ENCODE data around the gene CFAP90. TPM values are rescaled to one million over a fixed set of nuclear protein-coding genes. Genes with fewer than 3 reads are reported as not detected.

CFAP90 gene
- total RNA-seq, 2 donors from 2014 or later: not detected

DNA sequence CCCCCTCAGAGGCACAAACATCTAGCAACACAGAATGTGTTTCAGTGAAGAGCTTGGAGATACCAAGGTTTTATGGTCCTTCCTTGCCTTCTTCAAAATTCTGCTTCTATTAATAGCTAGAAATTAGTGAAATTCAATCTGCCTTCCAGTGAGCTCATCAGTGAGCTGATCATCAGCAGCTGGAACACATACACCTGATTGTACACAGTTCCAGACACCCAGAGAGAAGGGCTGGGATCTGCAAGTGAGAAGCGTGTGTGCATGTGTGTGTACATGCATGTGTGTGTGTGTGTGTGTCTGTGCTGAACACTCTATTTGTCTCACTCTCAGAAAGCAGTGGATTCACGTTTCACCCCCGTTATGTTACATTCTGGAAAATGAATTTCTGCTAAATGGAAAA is 28.5 kb downstream of the CFAP90 start:
- DNase-seq (ENCODE audit: low spot score): no peak
- H3K9me3 ChIP-seq: no peaks in the 10 kb centered on the region
- H3K4me1 ChIP-seq: no peaks in the 10 kb centered on the region
- no peaks in the 10 kb centered on the region for H3K27me3 ChIP-seq
- TF ChIP-seq, protein P1, sequence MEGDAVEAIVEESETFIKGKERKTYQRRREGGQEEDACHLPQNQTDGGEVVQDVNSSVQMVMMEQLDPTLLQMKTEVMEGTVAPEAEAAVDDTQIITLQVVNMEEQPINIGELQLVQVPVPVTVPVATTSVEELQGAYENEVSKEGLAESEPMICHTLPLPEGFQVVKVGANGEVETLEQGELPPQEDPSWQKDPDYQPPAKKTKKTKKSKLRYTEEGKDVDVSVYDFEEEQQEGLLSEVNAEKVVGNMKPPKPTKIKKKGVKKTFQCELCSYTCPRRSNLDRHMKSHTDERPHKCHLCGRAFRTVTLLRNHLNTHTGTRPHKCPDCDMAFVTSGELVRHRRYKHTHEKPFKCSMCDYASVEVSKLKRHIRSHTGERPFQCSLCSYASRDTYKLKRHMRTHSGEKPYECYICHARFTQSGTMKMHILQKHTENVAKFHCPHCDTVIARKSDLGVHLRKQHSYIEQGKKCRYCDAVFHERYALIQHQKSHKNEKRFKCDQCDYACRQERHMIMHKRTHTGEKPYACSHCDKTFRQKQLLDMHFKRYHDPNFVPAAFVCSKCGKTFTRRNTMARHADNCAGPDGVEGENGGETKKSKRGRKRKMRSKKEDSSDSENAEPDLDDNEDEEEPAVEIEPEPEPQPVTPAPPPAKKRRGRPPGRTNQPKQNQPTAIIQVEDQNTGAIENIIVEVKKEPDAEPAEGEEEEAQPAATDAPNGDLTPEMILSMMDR (IDR thresholded peaks at IDR 0.05): no peak
- H3K4me3 ChIP-seq: no peak overlapping the region
- H3K36me3 ChIP-seq: no peaks in the 10 kb centered on the region
- no peak overlapping the region for H3K27ac ChIP-seq

DNA sequence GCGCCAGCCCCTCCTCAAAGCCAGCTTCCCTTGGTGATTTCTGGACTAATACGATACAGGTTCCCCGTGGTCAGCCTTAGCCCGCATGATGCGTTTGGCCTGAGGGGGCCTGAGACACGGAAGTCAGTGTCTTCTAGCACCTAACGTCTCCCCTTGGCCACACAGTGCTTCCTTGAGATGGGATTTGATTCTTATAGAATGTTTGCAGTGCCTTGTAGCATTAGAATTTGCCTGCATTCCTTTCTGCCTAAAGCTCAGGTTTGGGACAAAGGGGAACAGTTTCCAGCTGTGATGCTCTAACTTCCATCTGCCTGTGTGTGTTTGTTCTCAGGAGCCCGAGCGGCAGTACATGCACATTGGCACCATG is 34.4 kb downstream of the CFAP90 start:
- Histone ChIP-seq H3K27ac (no peak overlapping the region), H3K4me1 (peaks cover 0 to 7% of the 10 kb centered on the region in 2 donors), H3K27me3 (no peaks in the 10 kb centered on the region), H3K4me3 (no peak overlapping the region), H3K36me3 (no peaks in the 10 kb centered on the region), H3K9me3 (no peaks in the 10 kb centered on the region)
- TF ChIP-seq, protein P1 (IDR thresholded peaks at IDR 0.05): no peak
- no peak for DNase-seq (ENCODE audit: low spot score)

DNA sequence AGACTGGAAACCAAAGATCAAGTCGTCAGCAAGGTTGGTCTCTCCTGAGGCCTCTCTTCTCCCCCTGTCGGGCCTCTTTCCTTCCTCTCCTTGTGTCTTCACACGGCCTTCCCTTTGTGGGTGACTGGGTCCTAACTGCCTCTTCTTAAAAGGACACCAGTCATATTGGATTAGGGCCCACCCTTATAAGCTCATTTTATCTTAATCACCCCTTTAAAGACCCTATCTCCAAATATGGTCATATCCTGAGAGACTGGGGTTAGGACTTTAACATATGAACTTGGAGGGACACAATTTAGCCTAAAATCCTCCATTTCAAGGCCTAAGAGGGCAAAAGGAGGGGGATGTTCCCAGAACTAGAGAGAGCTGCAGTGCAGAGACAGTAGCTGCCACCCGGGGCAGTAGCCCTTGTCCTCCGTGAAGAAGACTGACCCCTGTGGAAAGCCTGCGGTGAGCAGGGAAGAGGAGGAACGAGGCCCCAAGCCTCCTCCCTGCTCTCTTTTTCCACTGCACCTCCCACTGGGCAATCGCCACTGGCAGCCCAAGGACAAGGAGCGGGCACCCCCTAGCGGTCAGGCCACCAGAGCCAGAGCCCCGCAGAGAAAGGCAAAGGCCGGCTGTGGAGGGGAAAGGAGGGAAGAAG is 34.9 kb downstream of the CFAP90 start:
- TF ChIP-seq, protein P1 (IDR thresholded peaks at IDR 0.05): peak; percentile 88 to 91
- Histone ChIP-seq H3K4me3 (no peak overlapping the region), H3K27me3 (no peaks in the 10 kb centered on the region), H3K4me1 (peaks cover 0 to 7% of the 10 kb centered on the region in 2 donors), H3K27ac (no peak overlapping the region), H3K9me3 (no peaks in the 10 kb centered on the region), H3K36me3 (no peaks in the 10 kb centered on the region)
- DNase-seq (ENCODE audit: low spot score): peak; percentile 88

DNA sequence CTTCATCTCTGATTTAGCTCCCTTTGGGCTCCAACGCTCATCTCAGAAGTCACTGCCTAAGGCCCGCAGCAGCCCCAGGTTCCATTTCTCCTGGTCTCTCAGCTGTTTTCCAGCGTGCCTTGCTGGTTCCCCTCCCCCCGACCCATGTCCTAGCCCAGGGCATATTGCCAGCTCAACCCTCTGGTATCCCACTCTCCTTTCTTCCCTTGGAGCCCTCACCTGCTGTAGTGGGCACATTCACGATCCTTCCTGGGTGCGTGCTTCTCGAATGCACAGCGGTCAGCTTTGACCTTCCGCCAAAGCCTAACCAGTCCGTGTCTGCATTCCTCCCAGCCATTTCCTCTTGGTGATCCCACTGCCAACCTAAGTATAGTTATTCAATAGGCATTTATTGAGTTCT is 36.1 kb downstream of the CFAP90 start:
- no peak for DNase-seq (ENCODE audit: low spot score)
- Histone ChIP-seq H3K4me3 (no peak overlapping the region), H3K9me3 (no peaks in the 10 kb centered on the region), H3K27ac (no peak overlapping the region), H3K36me3 (no peaks in the 10 kb centered on the region), H3K27me3 (no peaks in the 10 kb centered on the region), H3K4me1 (peaks cover 0 to 7% of the 10 kb centered on the region in 2 donors)
- TF ChIP-seq, protein P1 (IDR thresholded peaks at IDR 0.05): no peak

DNA sequence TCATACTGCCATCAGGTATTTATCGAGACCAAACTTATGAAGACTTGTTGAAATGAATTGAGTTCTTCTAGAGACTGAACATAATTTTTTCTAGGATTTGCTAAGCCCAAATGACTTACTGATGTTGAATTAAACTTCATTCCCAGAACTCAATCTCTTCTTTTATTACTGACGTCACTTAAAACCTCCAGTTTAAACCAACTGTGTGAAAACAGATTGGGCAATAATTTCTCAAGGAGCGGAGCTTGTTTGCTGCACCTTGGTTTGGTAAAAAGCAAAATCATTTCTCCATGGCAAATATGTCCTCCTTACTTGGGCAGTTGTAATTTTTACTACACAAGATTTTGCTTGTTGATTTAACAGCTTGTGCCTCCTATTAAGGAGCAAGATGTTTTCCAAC is 37.4 kb downstream of the CFAP90 start:
- no peaks in the 10 kb centered on the region for H3K27me3 ChIP-seq
- no peaks in the 10 kb centered on the region for H3K9me3 ChIP-seq
- DNase-seq (ENCODE audit: low spot score): no peak
- H3K27ac ChIP-seq: no peak overlapping the region
- peaks cover 0 to 7% of the 10 kb centered on the region in 2 donors for H3K4me1 ChIP-seq
- no peak overlapping the region for H3K4me3 ChIP-seq
- H3K36me3 ChIP-seq: no peaks in the 10 kb centered on the region
- TF ChIP-seq, protein P1 (IDR thresholded peaks at IDR 0.05): no peak

DNA sequence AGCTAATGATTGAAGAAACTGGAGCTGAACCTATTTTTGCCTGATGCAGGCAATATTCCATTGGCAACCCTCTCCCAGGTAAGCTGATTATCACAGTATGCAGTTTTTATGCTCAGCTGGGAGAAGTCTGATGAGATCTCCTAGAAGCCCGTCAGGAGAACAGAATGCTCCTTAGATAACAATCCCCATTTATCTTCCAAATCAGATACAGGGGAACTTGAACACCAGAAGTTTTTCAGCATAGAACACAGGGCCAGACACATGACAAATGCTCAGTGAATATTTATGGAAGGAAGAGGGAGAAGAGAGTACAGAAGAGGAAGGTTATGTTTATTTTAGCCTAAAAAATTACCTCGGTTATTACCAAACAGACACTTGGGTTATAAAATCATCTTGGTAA is 37.9 kb downstream of the CFAP90 start:
- Histone ChIP-seq H3K4me3 (no peak overlapping the region), H3K27me3 (no peaks in the 10 kb centered on the region), H3K27ac (no peak overlapping the region), H3K9me3 (no peaks in the 10 kb centered on the region), H3K4me1 (peaks cover 0 to 7% of the 10 kb centered on the region in 2 donors), H3K36me3 (no peaks in the 10 kb centered on the region)
- DNase-seq (ENCODE audit: low spot score): no peak
- TF ChIP-seq, protein P1 (IDR thresholded peaks at IDR 0.05): no peak

Measured in right atrium auricular region (tissue), 2 donors.